ENCODE results near the gene CPT1C. TPM values are rescaled to one million over a fixed set of nuclear protein-coding genes. Genes with fewer than 3 reads are reported as not detected.

CPT1C gene
- total and polyA plus RNA-seq, 2 experiments from 2014 or later, result 6.2 to 6.8 TPM

GRCh38 chr19:49665036-49665350, 25.9 kb upstream of the CPT1C start:
- Histone ChIP-seq H3K27me3 (no peaks in the 10 kb centered on the region), H3K4me1 (ENCODE audit: insufficient read depth) (peaks cover 12% of the 10 kb centered on the region), H3K4me2 (peak overlapping the region; percentile 94), H3K36me3 (replicated peaks; ENCODE audit: insufficient read depth, low read depth) (no peaks in the 10 kb centered on the region), H3K4me3 (peak overlapping the region; percentile 43), H3K27ac (peak overlapping the region; percentile 81), H3K9me3 (ENCODE audit: low read depth) (no peaks in the 10 kb centered on the region), H3K9me2 (replicated peaks; ENCODE audit: insufficient read depth) (no peaks in the 10 kb centered on the region), H3K79me2 (peaks cover 37% of the 10 kb centered on the region), H4K20me1 (ENCODE audit: insufficient read depth, poor library complexity, severe bottlenecking) (no peaks in the 10 kb centered on the region), H2AFZ (no peak overlapping the region)
- TF ChIP-seq CTCF (IDR thresholded peaks at IDR 0.05; ENCODE audit: poor library complexity) (no peak), EZH2 (IDR thresholded peaks at IDR 0.05; ENCODE audit: borderline replicate concordance) (no peak), EZH2phosphoT487 (IDR thresholded peaks at IDR 0.05; ENCODE audit: low read depth, severe bottlenecking, unreplicated experiment) (no peak)
- 3% methylated on average over 6 of the region's 7 CpGs for WGBS (ENCODE audit: low lambda C conversion rate, missing lambda C conversion rate)
- no peak for DNase-seq (ENCODE audit: low spot score)

- TF ChIP-seq EZH2 (IDR thresholded peaks at IDR 0.05; ENCODE audit: borderline replicate concordance) (no peak), EZH2phosphoT487 (IDR thresholded peaks at IDR 0.05; ENCODE audit: low read depth, severe bottlenecking, unreplicated experiment) (no peak), CTCF (IDR thresholded peaks at IDR 0.05; ENCODE audit: poor library complexity) (no peak)
- DNase-seq (ENCODE audit: low spot score), result peak; percentile 99
- H4K20me1 ChIP-seq (ENCODE audit: insufficient read depth, poor library complexity, severe bottlenecking), result no peaks in the 10 kb centered on the region
- WGBS (ENCODE audit: low lambda C conversion rate, missing lambda C conversion rate), result 1% methylated on average over 49 of the region's 50 CpGs
- peaks cover 37% of the 10 kb centered on the region for H3K79me2 ChIP-seq
- peak within 1 kb of the TSS; percentile 94 for H3K4me2 ChIP-seq
- no peaks in the 10 kb centered on the region for H3K27me3 ChIP-seq
- no peaks in the 10 kb centered on the region for H3K9me3 ChIP-seq (ENCODE audit: low read depth)
- no peaks in the 10 kb centered on the region for H3K36me3 ChIP-seq (replicated peaks; ENCODE audit: insufficient read depth, low read depth)
- H3K9me2 ChIP-seq (replicated peaks; ENCODE audit: insufficient read depth), result no peaks in the 10 kb centered on the region
- peak within 1 kb of the TSS; percentile 31 for H2AFZ ChIP-seq
- H3K4me3 ChIP-seq, result peak within 1 kb of the TSS; percentile 43
- H3K4me1 ChIP-seq (ENCODE audit: insufficient read depth), result peaks cover 12% of the 10 kb centered on the region
- H3K27ac ChIP-seq, result peak within 1 kb of the TSS; percentile 81
Observed at GRCh38 chr19:49665351-49666119, 25.4 kb upstream of the CPT1C start, which contains the start of the genes BCL2L12 and IRF3. Gene BCL2L12, plus strand, starts transcription at chr19:49665933. Its CDS starts 760 bp downstream, at chr19:49666693. Gene IRF3, minus strand, starts transcription at chr19:49665857. Its CDS starts 1,019 bp downstream, at chr19:49664838.

- 0% methylated on average over 8 of the region's 9 CpGs for WGBS (ENCODE audit: low lambda C conversion rate, missing lambda C conversion rate)
- no peaks in the 10 kb centered on the region for H3K36me3 ChIP-seq (replicated peaks; ENCODE audit: insufficient read depth, low read depth)
- H3K4me3 ChIP-seq, result peak overlapping the region; percentile 38
- DNase-seq (ENCODE audit: low spot score), result no peak
- peaks cover 37% of the 10 kb centered on the region for H3K79me2 ChIP-seq
- H3K9me2 ChIP-seq (replicated peaks; ENCODE audit: insufficient read depth), result no peaks in the 10 kb centered on the region
- H3K9me3 ChIP-seq (ENCODE audit: low read depth), result no peaks in the 10 kb centered on the region
- peak overlapping the region; percentile 20 for H2AFZ ChIP-seq
- no peaks in the 10 kb centered on the region for H4K20me1 ChIP-seq (ENCODE audit: insufficient read depth, poor library complexity, severe bottlenecking)
- no peaks in the 10 kb centered on the region for H3K27me3 ChIP-seq
- H3K4me2 ChIP-seq, result peak overlapping the region; percentile 90
- peak overlapping the region; percentile 62 for H3K27ac ChIP-seq
- peaks cover 12% of the 10 kb centered on the region for H3K4me1 ChIP-seq (ENCODE audit: insufficient read depth)
- TF ChIP-seq CTCF (IDR thresholded peaks at IDR 0.05; ENCODE audit: poor library complexity) (peak; percentile 8), EZH2phosphoT487 (IDR thresholded peaks at IDR 0.05; ENCODE audit: low read depth, severe bottlenecking, unreplicated experiment) (no peak)
Observed at GRCh38 chr19:49666120-49666444, 24.8 kb upstream of the CPT1C start.

All from hepatocyte (in vitro differentiated cells).